OCI-LY1 (cell line): ENCODE data around the gene OSCAR.

ENCODE experiments used
- H2AFZ ChIP-seq: fragments of 200-600 bp; sonication (generic), shearing (Covaris generic); 2 replicates; pipeline ENCODE4 v1.6.0; 2014; ENCODE audit warnings: antibody characterized with exemption, mild to moderate bottlenecking, low read length
- H3F3A ChIP-seq: fragments of 200-600 bp; sonication (generic), shearing (Covaris generic); 2 replicates; pipeline ENCODE4 v1.6.0; 2014; ENCODE audit warnings: mild to moderate bottlenecking, antibody characterized with exemption, low read length, moderate library complexity; ENCODE audit not compliant: insufficient read depth
- H3K27ac ChIP-seq: fragments of 200-600 bp; sonication (generic); 2 replicates; pipeline ENCODE4 v1.5.1; 2014; ENCODE audit warnings: low read length, mixed run types, mild to moderate bottlenecking, low read depth; ENCODE audit not compliant: poor library complexity, severe bottlenecking
- H3K27me3 ChIP-seq: fragments of 200-600 bp; sonication (generic); 2 replicates; pipeline ENCODE4 v1.6.0; 2014; ENCODE audit warnings: antibody characterized with exemption, mild to moderate bottlenecking, low read length, moderate library complexity; ENCODE audit not compliant: insufficient read depth
- H3K36me3 ChIP-seq: fragments of 200-600 bp; sonication (generic); 2 replicates; pipeline ENCODE4 v1.6.1; 2014; ENCODE audit warnings: mild to moderate bottlenecking, antibody characterized with exemption, low read length, moderate library complexity, mixed read lengths; ENCODE audit not compliant: insufficient read depth
- H3K4me1 ChIP-seq: fragments of 200-600 bp; sonication (generic); 2 replicates; pipeline ENCODE4 v1.5.1; 2014; ENCODE audit warnings: mild to moderate bottlenecking, low read length, moderate library complexity; ENCODE audit not compliant: insufficient read depth, severe bottlenecking
- H3K4me2 ChIP-seq: fragments of 200-600 bp; sonication (generic), shearing (Covaris generic); 2 replicates; pipeline ENCODE4 v1.6.1; 2014; ENCODE audit warnings: low read length
- H3K4me3 ChIP-seq: fragments of 200-600 bp; sonication (generic); 2 replicates; pipeline ENCODE4 v1.5.1; 2014; ENCODE audit warnings: low read length, low read depth, mild to moderate bottlenecking, mixed read lengths; ENCODE audit not compliant: poor library complexity, severe bottlenecking
- H3K79me2 ChIP-seq: fragments of 200-600 bp; shearing (Covaris generic); 2 replicates; pipeline ENCODE4 v1.6.1; 2016; ENCODE audit warnings: mixed run types, low read length, mixed read lengths; ENCODE audit not compliant: insufficient read depth
- H3K9ac ChIP-seq: fragments of 200-600 bp; sonication (generic), shearing (Covaris generic); 2 replicates; pipeline ENCODE4 v1.6.1; 2014; ENCODE audit warnings: mild to moderate bottlenecking, low read length, mixed read lengths
- H3K9me2 ChIP-seq: fragments of 200-600 bp; sonication (generic), shearing (Covaris generic); 2 replicates; pipeline ENCODE4 v1.6.1; 2014; ENCODE audit warnings: low read depth, mild to moderate bottlenecking, low read length, mixed read lengths
- H3K9me3 ChIP-seq: fragments of 200-600 bp; shearing (Covaris generic); 2 replicates; pipeline ENCODE4 v1.6.1; 2014; ENCODE audit warnings: low read length, mixed read lengths
- H4K20me1 ChIP-seq: fragments of 200-600 bp; sonication (generic), shearing (Covaris generic); 2 replicates; pipeline ENCODE4 v1.6.0; 2016; ENCODE audit warnings: mild to moderate bottlenecking, low read length; ENCODE audit not compliant: insufficient read depth
- EZH2 ChIP-seq: fragments of 200-600 bp; sonication (generic), shearing (Covaris generic); IDR thresholded peaks from 2 replicates; pipeline ENCODE4 v1.8.0; 2017; ENCODE audit warnings: borderline replicate concordance, mixed run types, mild to moderate bottlenecking, antibody characterized with exemption, low read length, moderate library complexity, mixed read lengths
- TF ChIP-seq, protein P1 (sequence below): fragments of 200-600 bp; sonication (generic), shearing (Covaris generic); IDR thresholded peaks from 2 replicates; pipeline ENCODE4 v1.5.1; 2017; ENCODE audit warnings: mild to moderate bottlenecking, antibody characterized with exemption, low read length, moderate library complexity, mixed read lengths

OSCAR gene

DNA sequence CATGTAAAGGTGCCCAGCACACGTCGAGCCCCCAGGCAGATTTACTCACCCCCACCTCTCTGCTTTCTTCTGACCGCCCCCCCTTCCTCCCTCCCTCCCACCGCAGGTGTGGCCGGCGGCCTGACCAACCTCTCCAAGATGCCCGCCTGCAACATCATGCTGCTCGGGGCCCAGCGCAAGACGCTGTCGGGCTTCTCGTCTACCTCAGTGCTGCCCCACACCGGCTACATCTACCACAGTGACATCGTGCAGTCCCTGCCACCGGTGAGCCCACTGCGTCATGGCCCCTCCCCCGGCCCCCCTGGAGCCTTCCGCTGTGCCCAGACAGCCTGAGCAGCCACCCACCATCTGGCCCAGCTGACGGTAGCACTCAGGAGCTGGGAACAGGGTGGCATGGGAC lies 23.8 kb upstream of the OSCAR start:
- H3K36me3 ChIP-seq, result peaks cover 87% of the 10 kb centered on the region
- TF ChIP-seq EZH2, result no peak
- TF ChIP-seq, protein P1, sequence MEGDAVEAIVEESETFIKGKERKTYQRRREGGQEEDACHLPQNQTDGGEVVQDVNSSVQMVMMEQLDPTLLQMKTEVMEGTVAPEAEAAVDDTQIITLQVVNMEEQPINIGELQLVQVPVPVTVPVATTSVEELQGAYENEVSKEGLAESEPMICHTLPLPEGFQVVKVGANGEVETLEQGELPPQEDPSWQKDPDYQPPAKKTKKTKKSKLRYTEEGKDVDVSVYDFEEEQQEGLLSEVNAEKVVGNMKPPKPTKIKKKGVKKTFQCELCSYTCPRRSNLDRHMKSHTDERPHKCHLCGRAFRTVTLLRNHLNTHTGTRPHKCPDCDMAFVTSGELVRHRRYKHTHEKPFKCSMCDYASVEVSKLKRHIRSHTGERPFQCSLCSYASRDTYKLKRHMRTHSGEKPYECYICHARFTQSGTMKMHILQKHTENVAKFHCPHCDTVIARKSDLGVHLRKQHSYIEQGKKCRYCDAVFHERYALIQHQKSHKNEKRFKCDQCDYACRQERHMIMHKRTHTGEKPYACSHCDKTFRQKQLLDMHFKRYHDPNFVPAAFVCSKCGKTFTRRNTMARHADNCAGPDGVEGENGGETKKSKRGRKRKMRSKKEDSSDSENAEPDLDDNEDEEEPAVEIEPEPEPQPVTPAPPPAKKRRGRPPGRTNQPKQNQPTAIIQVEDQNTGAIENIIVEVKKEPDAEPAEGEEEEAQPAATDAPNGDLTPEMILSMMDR, result no peak
- no peaks in the 10 kb centered on the region for H4K20me1 ChIP-seq
- H3K4me1 ChIP-seq, result no peaks in the 10 kb centered on the region
- no peak overlapping the region for H3K4me3 ChIP-seq
- no peak overlapping the region for H3K27ac ChIP-seq
- H3K9me2 ChIP-seq, result no peaks in the 10 kb centered on the region
- no peak overlapping the region for H2AFZ ChIP-seq
- H3K4me2 ChIP-seq, result no peak overlapping the region
- H3K9ac ChIP-seq, result no peak overlapping the region
- no peaks in the 10 kb centered on the region for H3K79me2 ChIP-seq
- H3K9me3 ChIP-seq, result no peaks in the 10 kb centered on the region
- no peaks in the 10 kb centered on the region for H3F3A ChIP-seq
- no peaks in the 10 kb centered on the region for H3K27me3 ChIP-seq

DNA sequence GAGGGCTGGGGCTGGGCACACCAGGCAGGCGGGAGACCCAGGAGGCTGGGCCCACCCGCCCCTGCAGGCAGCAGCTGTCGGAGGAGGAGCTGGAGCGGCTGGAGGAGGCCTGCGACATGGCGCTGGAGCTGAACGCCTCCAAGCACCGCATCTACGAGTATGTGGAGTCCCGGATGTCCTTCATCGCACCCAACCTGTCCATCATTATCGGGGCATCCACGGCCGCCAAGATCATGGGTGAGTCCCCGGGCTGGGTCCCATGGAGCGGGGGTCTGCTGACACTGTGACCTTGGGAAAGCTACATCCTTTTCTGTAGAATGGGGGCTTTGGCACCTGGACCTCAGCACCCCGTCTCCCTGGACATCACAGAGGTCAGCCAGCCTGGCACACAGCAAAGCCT lies 23.1 kb upstream of the OSCAR start:
- no peaks in the 10 kb centered on the region for H3K27me3 ChIP-seq
- H4K20me1 ChIP-seq, result no peaks in the 10 kb centered on the region
- TF ChIP-seq EZH2, result no peak
- TF ChIP-seq, protein P1, result no peak
- H3K9me2 ChIP-seq, result no peaks in the 10 kb centered on the region
- no peaks in the 10 kb centered on the region for H3K9me3 ChIP-seq
- no peaks in the 10 kb centered on the region for H3F3A ChIP-seq
- no peak overlapping the region for H3K27ac ChIP-seq
- no peaks in the 10 kb centered on the region for H3K4me1 ChIP-seq
- no peak overlapping the region for H3K9ac ChIP-seq
- H3K4me2 ChIP-seq, result no peak overlapping the region
- no peak overlapping the region for H2AFZ ChIP-seq
- H3K79me2 ChIP-seq, result no peaks in the 10 kb centered on the region
- H3K4me3 ChIP-seq, result no peak overlapping the region
- H3K36me3 ChIP-seq, result peaks cover 84% of the 10 kb centered on the region

DNA sequence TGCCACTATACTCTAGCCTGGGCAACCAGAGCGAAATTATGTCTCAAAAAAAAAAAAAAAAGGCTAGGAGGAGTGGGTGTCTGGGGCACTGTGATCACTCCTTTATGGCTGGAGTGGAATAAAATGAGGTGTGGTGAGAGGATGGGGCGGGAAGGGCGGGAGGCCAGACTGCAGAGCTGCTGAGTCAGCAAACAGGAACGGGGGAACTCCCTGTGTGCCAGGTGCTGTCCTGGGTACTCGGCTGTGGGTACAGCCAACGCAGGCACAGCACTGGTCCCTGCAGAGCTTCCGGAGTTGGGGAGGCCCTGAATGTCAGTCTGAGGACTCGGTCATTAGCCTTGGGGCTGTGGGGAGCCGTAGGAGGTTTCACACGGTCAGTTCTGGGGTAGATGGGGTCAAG lies 20.7 kb upstream of the OSCAR start:
- H3K27me3 ChIP-seq, result no peaks in the 10 kb centered on the region
- H3K27ac ChIP-seq, result no peak overlapping the region
- no peak overlapping the region for H3K9ac ChIP-seq
- peaks cover 75% of the 10 kb centered on the region for H3K36me3 ChIP-seq
- peaks cover 9% of the 10 kb centered on the region for H3K4me1 ChIP-seq
- peaks cover 7% of the 10 kb centered on the region for H3K79me2 ChIP-seq
- H4K20me1 ChIP-seq, result no peaks in the 10 kb centered on the region
- no peaks in the 10 kb centered on the region for H3K9me2 ChIP-seq
- H2AFZ ChIP-seq, result no peak overlapping the region
- no peak overlapping the region for H3K4me3 ChIP-seq
- TF ChIP-seq, protein P1, result no peak
- TF ChIP-seq EZH2, result no peak
- no peaks in the 10 kb centered on the region for H3F3A ChIP-seq
- no peak overlapping the region for H3K4me2 ChIP-seq
- H3K9me3 ChIP-seq, result no peaks in the 10 kb centered on the region
